Measurements from ENCODE around the gene CLDN5.

Gene CLDN5

GRCh38 chr22:19520007-19520406 is 4.2 kb downstream of the CLDN5 start:
- no peak for TF ChIP-seq CTCF (IDR thresholded peaks at IDR 0.05; ENCODE audit: insufficient read depth, low read length)
- no peak for TF ChIP-seq GABPA (IDR thresholded peaks at IDR 0.05; ENCODE audit: low read depth)
- no peak for TF ChIP-seq SPI1 (IDR thresholded peaks at IDR 0.05; ENCODE audit: borderline replicate concordance, low read depth)
- TF ChIP-seq REST (IDR thresholded peaks at IDR 0.05; ENCODE audit: insufficient replicate concordance, low read depth) = no peak
- no peak for DNase-seq (ENCODE audit: low read depth in 1 of 2, low spot score in 1 of 2)
- peaks cover 21% of the 10 kb centered on the region for H3K27me3 ChIP-seq (ENCODE audit: insufficient read depth, poor library complexity, severe bottlenecking)
- H3K4me3 ChIP-seq (replicated peaks; ENCODE audit: insufficient read depth, low read length) = no peak overlapping the region
- no peak overlapping the region for H3K27ac ChIP-seq (replicated peaks)

GRCh38 chr22:19519041-19519926 is 4.9 kb downstream of the CLDN5 start:
- TF ChIP-seq POLR2AphosphoS5 (IDR thresholded peaks at IDR 0.05; ENCODE audit: low read depth) (no peak), CTCF (IDR thresholded peaks at IDR 0.05; ENCODE audit: insufficient read depth, low read length) (no peak), REST (IDR thresholded peaks at IDR 0.05; ENCODE audit: insufficient replicate concordance, low read depth) (no peak), GABPA (IDR thresholded peaks at IDR 0.05; ENCODE audit: low read depth) (no peak), SPI1 (IDR thresholded peaks at IDR 0.05; ENCODE audit: borderline replicate concordance, low read depth) (no peak)
- no peak for DNase-seq (ENCODE audit: low read depth in 1 of 2, low spot score in 1 of 2)
- Histone ChIP-seq H3K4me3 (replicated peaks; ENCODE audit: insufficient read depth, low read length) (no peak overlapping the region), H3K27ac (replicated peaks) (no peak overlapping the region), H3K27me3 (ENCODE audit: insufficient read depth, poor library complexity, severe bottlenecking) (peaks cover 14% of the 10 kb centered on the region)

- TF ChIP-seq POLR2AphosphoS5 (IDR thresholded peaks at IDR 0.05; ENCODE audit: low read depth) (no peak), REST (IDR thresholded peaks at IDR 0.05; ENCODE audit: insufficient replicate concordance, low read depth) (no peak), CTCF (IDR thresholded peaks at IDR 0.05; ENCODE audit: insufficient read depth, low read length) (no peak), GABPA (IDR thresholded peaks at IDR 0.05; ENCODE audit: low read depth) (no peak), SPI1 (IDR thresholded peaks at IDR 0.05; ENCODE audit: borderline replicate concordance, low read depth) (no peak)
- Histone ChIP-seq H3K4me3 (replicated peaks; ENCODE audit: insufficient read depth, low read length) (no peak overlapping the region), H3K27me3 (ENCODE audit: insufficient read depth, poor library complexity, severe bottlenecking) (peaks cover 8% of the 10 kb centered on the region), H3K27ac (replicated peaks) (no peak overlapping the region)
- no peak for DNase-seq (ENCODE audit: low read depth in 1 of 2, low spot score in 1 of 2)
These were observed 5.6 kb downstream of the CLDN5 start for GRCh38 chr22:19518635-19519034.
